ENCODE data around the gene ARID1A.

The ARID1A gene

DNA sequence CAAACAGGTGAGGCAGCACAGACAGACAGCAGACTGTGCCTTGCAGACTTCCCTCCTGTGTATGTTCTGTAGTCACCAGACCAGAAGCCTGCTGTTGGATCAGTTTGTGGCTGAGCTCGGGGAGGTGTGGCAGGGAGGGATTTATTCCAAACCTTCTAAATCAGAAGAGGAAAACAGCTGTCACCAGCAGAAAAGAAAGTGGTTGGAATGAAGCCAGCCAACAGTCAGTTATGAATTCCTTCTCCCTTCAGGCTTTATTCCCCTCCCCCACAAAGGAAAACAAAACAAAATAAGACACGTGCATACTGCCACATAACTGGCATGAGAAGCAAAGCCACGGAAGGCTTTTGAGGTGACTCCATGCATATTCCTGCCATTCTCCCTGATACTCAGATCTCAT lies 72.9 kb downstream of the ARID1A start:
- no peak for DNase-seq

DNA sequence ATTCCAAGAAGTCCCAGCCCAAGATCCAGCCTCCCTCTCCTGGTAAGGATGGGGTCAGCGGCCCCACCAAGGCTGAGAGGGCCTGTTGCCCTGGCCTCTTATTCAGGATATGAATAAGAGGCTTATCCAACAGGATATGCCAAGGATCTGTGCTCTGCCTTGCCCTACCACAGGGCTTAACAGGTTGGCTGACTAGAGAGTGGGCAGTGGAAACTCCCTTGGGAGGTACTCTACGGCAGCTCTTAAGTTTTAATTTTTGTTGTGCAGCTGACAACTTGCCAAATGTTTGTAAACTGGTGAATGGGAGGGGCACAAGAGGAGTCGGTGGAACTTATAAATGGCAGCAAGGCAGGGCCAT lies 75.4 kb downstream of the ARID1A start:
- DNase-seq: no peak

DNA sequence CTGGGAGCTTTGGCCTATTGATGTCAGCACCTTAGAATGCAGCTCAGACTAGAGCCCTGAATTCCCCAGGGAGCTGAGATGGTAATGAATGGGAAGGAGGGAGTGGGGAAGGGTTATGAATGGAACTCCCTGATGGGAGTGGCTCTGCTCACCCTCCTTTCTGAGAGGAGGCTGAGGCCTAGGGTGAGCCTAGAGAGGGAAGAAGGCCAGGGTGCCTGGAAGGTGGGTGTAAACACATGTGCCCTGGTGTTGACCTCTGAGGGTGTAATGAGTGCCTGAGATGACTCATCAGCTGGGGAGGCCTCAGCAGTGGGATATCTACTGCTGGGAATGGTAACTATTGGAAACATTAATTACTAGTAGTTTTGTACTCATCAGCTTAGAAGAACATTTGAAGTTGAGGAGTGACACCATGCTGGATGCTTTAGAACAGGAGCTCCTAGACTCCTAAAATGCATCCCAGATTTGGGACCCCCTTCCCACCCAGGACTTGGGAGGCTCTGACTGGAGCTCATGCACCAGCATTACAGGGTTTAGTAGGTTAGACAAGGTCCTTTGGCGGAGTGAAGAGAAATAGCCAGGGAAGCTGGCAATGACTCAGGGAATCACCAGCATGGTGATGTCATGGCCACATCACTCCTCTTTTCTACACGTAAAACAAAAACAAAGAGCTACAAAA lies 76.0 kb downstream of the ARID1A start:
- DNase-seq: no peak

DNA sequence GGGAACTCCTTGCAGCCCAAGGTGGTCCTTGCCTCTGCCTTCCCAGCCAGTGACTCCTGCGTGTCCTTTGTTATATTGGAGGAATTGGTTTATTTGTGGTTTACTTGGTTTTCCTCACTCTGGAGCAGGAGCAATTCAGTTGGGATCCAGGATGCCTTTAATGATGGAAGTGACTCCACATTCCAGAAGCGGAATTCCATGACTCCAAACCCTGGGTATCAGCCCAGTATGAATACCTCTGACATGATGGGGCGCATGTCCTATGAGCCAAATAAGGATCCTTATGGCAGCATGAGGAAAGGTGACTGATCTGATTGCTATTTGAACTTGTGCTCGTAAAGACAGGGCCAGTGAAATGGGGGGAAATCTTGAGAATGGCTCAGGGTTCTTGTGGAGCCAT lies 76.9 kb downstream of the ARID1A start:
- no peak for DNase-seq

DNA sequence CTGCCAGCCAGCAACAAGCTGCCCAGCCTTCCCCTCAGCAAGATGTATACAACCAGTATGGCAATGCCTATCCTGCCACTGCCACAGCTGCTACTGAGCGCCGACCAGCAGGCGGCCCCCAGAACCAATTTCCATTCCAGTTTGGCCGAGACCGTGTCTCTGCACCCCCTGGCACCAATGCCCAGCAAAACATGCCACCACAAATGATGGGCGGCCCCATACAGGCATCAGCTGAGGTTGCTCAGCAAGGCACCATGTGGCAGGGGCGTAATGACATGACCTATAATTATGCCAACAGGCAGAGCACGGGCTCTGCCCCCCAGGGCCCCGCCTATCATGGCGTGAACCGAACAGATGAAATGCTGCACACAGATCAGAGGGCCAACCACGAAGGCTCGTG lies 78.6 kb downstream of the ARID1A start:
- no peak for DNase-seq

DNA sequence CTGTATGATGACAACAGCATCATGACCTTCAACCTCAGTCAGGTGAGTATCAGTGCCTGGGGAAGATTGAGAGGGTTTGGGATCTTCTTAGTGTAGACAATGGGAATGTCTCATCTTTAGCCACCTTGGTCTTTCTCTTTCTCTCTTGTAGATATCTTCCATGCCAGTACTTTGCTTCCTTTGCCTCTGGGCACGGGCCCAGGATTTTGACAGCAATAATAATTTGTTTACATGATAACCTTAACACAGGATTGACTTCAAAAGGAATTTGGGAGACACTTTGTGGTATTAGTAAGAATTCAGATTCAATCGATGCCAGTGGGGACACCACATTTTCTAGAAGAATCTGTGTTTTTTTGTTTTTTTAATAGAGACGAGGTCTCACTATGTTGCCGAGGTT lies 79.9 kb downstream of the ARID1A start:
- DNase-seq: no peak

DNA sequence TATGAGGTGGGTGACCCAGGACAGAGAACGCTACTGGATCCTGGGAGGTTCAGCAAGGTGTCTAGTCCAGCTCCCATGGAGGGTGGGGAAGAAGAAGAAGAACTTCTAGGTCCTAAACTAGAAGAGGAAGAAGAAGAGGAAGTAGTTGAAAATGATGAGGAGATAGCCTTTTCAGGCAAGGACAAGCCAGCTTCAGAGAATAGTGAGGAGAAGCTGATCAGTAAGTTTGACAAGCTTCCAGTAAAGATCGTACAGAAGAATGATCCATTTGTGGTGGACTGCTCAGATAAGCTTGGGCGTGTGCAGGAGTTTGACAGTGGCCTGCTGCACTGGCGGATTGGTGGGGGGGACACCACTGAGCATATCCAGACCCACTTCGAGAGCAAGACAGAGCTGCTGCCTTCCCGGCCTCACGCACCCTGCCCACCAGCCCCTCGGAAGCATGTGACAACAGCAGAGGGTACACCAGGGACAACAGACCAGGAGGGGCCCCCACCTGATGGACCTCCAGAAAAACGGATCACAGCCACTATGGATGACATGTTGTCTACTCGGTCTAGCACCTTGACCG lies 83.4 kb downstream of the ARID1A start:
- DNase-seq: no peak

DNA sequence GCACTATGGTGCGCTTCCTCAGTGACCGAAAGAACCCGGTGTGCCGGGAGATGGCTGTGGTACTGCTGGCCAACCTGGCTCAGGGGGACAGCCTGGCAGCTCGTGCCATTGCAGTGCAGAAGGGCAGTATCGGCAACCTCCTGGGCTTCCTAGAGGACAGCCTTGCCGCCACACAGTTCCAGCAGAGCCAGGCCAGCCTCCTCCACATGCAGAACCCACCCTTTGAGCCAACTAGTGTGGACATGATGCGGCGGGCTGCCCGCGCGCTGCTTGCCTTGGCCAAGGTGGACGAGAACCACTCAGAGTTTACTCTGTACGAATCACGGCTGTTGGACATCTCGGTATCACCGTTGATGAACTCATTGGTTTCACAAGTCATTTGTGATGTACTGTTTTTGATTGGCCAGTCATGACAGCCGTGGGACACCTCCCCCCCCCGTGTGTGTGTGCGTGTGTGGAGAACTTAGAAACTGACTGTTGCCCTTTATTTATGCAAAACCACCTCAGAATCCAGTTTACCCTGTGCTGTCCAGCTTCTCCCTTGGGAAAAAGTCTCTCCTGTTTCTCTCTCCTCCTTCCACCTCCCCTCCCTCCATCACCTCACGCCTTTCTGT lies 84.6 kb downstream of the ARID1A start:
- no peak for DNase-seq

DNA sequence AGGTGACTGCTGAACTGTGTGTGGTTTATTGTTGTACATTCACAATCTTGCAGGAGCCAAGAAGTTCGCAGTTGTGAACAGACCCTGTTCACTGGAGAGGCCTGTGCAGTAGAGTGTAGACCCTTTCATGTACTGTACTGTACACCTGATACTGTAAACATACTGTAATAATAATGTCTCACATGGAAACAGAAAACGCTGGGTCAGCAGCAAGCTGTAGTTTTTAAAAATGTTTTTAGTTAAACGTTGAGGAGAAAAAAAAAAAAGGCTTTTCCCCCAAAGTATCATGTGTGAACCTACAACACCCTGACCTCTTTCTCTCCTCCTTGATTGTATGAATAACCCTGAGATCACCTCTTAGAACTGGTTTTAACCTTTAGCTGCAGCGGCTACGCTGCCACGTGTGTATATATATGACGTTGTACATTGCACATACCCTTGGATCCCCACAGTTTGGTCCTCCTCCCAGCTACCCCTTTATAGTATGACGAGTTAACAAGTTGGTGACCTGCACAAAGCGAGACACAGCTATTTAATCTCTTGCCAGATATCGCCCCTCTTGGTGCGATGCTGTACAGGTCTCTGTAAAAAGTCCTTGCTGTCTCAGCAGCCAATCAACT lies 85.5 kb downstream of the ARID1A start:
- no peak for DNase-seq

DNA sequence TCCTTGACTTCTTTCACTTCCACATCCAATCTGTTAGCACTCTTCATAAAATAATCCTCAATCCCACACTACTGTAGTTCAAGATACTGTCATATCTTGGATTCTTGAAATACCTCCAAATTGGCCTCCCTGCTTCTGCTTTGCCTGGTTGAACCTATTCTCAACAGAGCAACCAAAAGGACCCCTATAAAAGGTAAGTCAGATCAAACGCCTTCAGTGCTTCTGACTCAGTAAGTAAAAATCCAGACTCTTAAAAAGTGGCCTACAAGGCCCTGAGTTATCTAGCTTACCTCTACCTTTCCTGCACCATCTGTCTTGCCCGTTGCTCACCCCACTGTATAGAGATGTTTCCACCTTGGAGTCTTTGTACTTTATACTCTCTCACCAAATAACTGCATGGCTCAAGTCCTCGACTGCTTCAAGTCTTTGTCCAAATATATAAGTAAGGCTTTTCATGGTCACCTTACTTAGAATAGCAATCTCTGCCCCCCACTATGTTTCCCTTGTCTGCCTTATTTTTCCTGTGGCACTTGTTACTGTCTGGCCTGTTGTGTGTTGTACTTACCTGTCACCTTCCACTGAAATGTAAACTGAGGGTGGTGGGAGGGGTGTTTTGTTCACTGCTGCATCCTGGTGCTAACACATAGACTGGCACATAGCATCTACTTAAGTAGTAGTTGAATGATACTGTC lies 86.9 kb downstream of the ARID1A start:
- DNase-seq: no peak

DNA sequence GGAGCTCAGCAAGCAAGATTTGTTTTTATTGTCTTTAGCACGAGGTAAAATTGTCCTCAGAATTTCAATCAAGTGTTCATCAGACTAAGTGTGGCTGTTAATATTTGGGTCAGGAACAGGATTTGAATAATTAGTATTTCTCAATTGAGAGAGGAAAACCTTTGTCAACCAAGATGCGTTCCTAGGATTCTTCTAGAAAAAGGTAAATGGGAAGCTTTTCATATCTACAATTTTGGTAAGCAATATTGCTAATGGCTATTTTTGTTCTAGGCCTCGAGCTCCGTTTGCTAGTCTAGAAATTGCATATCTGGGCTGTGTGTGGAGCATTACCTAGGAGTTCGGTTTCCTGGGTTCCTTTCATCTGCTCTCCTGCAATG lies 87.8 kb downstream of the ARID1A start:
- DNase-seq: no peak

DNA sequence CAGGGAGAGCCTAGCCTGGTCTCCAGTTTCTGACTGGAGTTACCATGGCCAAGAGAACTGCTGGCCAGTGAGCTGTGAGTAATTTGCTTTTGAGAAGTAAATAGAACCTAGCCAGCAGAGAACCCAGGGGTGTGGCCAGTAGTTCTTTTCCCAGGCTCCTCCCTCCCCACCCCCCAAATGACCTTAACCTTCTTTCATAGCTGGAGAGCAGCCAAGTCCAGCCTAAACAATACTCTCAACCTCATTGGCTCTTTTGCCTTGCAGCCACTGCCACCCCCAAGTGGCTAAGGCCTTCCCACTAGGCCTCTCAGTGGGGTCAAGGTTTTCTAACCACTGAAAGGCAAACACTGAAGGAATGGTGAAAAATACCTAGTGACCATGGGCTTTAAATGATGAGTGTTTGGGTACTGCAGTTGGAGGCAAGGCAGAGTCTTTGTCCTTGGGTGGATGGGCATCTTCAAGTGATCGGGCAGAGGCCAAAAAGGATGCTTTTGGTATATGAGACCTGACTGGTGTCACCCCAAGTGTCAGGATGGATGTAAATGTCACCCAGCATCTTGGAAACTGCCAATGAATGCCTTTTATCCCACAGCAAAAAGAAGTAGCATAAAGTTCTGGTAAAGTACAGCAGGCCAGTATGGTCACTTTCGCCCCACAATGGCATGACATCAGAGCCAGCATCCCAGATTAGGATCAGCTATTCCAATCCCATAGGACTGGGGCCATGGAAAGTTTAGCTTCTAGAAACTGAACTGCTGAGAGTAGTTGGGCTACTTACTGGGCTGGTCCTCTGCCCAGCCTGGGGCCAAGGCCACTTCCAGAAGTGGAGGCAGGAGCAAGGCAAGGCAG lies 88.4 kb downstream of the ARID1A start:
- DNase-seq: no peak

DNA sequence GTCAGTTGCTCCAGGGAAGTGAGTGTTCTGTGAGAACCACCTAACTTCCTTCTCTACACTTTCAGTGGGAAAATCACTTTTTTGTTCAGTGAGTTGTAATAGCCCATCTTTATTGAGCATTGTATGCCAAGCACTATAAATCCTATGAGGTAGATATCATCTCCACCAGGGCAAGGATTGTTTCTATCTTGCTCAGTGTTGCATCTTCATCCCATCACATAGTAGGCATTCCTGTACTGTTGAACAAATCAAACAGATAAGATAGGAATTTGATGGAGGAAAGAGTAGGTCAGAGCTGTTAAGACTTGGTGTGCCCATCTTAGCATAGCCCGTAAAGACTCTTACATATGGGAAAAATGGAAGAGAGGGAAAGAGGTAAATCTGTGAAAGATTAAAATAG lies 89.1 kb downstream of the ARID1A start:
- no peak for DNase-seq

DNA sequence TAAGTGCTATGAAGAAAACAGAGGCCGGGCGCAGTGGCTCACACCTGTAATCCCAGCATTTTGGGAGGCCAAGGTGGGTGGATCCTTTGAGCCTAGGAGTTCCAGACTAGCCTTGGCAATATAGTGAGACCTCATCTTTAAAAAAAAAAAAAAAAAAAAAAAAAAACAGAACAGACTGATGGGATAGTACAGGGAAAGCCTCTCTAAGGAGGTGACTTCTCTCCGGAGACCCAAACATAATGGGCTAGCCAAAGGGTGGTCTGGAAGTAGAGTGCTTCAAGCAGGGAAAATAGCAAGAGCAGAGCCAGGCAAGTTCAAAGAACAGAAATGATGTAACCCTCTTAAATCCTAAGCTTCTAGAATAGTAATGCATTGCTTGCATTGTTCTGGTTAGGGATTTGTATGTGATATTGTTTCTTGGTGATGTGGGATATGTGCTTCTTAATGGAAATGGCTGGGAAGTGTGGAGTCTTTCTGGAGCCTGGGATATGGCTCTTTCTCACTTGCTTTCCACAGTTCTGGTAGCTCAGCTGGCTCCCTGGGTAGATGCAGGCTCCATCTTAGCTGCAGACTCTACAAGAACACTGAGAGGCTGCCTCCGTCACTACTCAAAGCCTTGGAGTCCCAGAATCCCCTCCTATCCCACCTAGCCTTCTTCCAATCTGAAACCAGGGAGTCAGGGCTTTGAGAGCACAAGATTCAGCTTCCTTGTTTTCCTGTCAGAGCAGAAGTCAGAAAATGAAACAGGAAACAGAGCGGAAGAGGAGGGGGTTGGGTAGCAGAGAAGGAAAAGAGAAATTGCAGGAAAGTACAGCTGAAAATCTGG lies 90.0 kb downstream of the ARID1A start:
- DNase-seq: no peak

DNA sequence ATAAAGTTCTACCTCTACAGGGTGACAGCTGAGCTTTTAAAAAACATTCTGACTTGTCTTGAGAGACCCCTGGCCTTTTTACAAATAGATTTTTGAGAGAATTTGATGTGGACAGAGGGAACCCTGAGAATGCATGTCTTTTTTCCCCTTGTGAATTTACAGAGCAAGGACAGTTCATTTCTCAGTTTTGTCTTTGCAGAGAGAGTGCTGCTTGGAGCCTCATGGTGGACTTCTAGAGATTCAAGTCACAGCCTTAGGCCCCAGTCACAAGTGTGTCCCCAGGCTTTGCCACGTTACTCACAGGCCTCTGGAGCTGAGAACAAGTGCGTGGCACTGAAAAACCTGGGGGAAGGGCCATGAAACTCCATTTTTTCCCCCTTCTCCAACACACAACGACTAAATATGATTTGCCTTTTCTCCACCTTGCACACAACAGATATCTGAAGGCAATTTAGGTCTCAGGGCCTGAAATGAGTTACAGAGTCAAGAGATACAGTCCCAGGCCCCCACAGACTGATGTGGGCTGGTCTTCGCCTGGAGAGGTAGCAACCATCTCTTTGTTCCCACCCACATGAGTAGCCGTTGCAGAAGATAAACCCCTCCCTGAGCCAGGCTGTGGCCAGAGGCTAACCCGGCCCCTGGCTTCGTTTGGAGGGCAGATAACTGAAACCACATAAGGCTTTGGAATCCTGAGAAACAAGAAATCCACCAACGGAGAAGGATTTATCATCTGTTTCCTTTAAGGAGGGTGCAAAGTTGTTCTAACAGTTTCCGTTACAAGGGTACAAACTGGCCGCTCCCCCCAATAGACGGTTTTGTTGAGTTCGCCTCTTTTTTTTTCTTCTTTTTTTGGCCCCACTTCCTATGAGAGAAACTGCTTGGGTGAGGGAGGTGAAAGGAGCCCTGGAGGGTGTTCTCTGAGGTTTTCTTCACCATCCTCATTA lies 90.9 kb downstream of the ARID1A start:
- peak; percentile 65 for DNase-seq

DNA sequence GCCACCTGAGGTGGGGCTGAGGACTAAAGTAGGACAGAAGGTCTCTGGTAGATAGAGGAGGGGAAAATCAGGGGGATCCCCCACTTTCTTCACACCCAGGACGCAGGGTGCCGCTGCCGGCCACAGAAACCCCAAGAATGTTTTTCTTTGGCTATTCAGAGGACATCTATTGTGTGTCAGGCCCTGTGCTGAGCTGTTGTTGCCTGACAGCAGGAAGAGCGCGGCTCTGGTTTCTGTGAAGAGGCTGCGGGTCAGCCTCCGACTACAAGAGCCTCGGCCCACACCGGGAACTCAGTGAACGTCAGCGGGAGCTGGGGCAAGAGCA lies 91.5 kb downstream of the ARID1A start:
- DNase-seq: peak; percentile 89

DNA sequence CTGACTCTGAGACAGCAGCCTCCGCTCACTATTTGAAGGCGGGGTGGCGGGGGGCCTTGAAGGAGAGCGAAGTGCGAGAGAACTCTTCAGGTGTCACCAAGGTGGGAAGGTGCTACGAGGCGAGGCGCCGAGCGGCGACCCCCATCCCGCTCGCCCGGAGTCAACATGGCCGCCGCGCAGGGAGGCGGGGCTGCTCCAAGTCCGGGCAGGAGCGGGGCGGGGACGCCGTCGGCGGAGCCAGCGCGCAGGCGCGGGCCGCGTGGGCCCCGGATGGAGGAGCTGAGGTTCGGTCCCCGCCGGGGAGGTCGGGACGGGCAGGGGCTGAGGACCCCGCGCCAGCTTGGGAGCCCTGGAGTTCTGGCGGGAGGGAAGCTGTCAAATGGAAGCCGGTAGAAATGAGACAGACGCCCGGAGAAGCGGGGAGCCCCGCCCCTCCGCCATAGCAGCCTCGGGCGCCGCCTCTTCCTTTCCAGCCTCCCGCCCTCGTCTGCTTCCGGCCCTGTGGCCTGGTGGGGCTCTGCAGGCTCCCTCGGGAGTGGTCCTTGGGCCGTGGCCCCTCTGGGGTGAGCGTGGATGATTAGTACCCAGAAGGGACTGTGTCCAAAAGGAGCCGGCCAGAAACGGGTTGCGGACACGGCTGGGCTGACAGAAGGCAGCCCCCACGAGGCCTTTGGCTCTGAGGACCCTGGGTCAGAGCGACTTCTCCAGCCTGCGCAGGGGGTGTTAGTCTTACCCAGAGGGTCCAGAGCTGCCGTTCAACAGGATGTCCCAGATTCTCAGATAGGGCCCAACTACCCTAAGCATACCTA lies 92.1 kb downstream of the ARID1A start, which contains the start of gene PIGV:
PIGV (plus strand) TSS at position 245 of the 809 bp plus-strand sequence. CDS start 2,866 bp downstream, outside the sequence.
- DNase-seq: peak; percentile 89

DNA sequence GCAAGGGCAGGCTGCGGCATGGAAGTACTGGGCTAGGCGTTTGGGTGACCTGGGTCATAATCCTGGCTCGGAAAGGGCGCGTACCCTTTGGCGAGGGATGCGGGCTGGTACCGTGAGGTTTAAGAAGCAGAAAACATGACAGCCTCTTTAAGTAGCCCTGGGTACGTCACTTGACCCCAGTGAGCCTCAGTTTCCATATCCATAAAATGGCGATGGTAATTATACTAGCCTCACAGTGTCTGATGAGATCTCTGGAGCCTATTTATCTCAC lies 92.6 kb downstream of the ARID1A start:
- no peak for DNase-seq

DNA sequence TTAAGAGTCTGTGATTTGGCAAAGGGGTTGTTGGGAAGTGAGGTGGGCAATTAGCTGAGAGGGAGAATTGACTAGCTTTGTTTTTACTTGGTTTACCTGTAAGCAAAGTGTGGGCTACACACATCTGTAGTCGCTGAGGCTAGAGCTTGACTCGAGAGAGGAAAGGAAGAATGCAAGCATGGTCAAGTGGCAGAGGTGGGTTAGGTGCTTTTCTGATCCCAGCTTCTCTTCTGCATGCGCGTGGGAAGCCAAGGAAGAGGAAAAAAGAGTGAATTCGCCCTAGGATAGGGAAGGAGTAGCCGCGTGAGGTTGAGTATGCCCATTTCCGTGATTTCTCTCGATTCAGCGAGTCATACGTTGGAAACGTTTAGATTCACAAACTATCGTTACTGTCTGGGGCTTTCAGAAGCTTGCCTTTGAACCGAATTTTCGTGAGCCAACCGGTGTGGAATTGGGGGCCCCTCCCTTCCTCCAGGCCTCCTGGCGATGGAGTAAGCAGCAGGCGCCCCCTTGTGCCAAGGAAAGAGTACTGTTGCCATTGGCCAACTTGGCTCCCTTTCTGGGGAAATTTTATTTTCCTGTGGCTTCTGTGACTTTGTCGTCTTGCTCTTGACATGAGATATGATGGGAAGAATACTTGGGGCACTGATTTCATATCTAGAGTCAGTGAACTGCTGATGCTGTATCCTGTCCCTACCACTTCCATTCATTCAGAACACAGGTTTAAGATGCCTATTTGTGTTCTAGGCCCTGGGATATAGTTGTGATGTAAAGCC lies 93.2 kb downstream of the ARID1A start:
- DNase-seq: peak; percentile 82

DNA sequence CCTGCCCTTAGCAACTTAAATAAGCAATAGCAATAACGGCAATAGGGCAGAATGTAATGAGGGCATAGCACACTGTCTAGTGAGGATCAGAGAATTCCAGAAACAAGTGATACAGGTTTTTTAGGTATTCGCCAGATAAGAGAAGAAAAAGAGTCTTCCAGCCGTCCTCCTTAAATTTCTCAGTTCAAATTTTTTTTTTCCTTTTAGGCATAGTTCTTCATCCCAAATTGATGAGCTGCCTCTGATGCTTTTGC lies 93.7 kb downstream of the ARID1A start:
- DNase-seq: no peak
